DMS153 (cell line): ENCODE measurements around the gene IMMP2L.

Experiments
- DNase-seq: peaks from one replicate; lab custom pipeline; 2025; lab: John Stamatoyannopoulos, UW

IMMP2L gene

GRCh38 chr7:110921595-110922151 is 640.6 kb downstream of the IMMP2L start:
- DNase-seq: no peak

- no peak for DNase-seq
Measured at GRCh38 chr7:110918949-110919548, 643.2 kb downstream of the IMMP2L start.

DNA sequence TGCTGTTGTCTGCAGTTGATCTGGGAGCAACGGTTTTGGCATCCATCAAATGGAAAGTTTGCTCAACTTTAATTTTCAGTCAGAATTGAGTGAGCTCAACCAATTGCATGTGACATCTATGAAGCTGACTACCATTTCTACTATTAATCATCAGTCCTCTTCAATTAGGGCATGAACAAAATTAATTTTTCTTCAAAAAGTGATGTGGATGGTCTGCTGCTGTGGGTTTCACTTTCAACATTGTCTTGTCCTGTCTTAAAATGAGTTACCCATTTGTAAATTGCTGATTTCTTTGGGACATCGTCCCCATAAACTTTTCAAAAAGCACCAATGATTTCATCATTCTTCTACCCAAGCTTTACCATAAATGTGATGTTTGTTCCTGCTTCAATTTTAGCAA is 648.0 kb downstream of the IMMP2L start:
- DNase-seq: no peak

GRCh38 chr7:110911632-110912031 is 650.7 kb downstream of the IMMP2L start:
- DNase-seq: no peak

DNA sequence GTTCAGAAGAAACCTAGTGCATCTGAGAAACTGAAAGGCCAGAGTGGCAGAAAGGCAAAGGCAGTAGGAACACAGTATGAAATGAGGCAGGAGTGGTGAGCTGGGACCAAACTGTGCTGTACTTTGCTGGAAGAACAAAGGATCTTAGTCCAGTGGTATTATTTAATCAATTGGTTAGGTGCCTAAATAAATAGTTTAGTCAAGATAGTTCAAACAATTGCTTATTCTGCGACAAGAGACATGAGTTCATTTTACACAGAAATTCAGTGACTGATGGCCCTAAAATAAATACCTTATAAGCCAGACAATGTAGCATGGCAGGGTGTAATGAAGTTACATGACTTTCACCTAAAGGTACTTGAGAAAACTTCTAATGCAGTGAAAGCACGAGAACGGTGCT is 653.2 kb downstream of the IMMP2L start:
- DNase-seq: no peak

GRCh38 chr7:110905773-110906566 is 656.3 kb downstream of the IMMP2L start:
- DNase-seq: no peak

DNA sequence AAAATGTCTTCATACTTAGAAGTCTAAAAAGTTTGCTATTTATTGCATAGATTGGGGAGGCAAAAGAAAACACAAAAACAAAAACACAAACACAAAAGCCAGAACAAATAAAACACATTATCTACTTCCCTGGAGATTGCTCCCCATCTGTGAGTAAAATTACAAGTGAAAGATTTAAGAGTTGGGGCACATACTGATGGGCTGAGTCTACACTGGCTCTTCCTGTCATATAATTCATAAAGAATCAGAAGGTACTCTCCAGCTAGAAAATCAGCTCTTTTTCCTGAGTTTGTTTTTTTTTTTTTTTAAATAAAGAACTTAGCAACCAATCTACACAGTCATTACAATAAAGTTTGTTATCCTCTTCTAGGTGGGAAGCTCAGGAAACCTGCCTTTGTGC is 663.8 kb downstream of the IMMP2L start:
- no peak for DNase-seq

GRCh38 chr7:110897538-110897937 is 664.8 kb downstream of the IMMP2L start:
- DNase-seq: no peak

DNA sequence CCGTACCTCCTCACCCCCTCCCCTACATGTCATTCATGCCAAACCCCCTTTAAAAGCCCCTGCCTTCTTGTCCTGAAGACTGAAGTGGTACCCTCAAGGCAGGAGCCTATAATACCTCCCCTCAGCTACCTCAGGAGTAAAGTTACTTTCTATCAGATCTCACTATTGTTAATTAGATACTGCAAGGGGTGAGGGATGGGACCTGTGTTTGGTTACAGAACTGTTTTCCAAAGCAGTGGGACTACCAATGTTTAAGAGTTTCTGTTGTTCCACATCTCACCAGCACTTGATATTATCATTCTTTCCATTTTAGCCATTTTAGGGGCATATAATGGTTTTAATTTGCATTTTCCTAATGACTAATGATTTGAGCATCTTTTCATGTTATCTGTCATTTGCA is 668.2 kb downstream of the IMMP2L start:
- DNase-seq: no peak

GRCh38 chr7:110891197-110891596 is 671.1 kb downstream of the IMMP2L start:
- DNase-seq: no peak

GRCh38 chr7:110890101-110890500 is 672.2 kb downstream of the IMMP2L start:
- DNase-seq: no peak

- DNase-seq: no peak
Measured at GRCh38 chr7:110889335-110889734, 673.0 kb downstream of the IMMP2L start.

DNA sequence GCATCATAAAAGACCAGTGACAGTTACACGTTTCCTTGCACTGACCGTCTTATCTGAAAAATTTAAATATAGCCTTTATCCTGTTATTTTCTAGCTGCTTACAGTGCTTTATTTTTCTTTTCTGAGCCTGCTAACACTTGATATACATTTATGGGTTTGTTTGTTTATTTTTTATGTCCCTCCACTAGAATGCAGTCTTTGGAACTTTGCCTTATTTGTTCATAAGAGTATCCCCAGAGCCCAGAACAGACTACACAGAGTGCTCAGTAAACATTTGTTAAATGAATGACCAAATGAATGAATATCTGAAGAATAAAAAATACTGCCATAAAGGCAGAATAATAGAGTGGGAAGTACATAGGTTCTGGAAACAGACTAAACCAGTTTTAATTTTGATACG is 673.7 kb downstream of the IMMP2L start:
- no peak for DNase-seq

- no peak for DNase-seq
Measured at GRCh38 chr7:110885474-110885873, 676.8 kb downstream of the IMMP2L start.

DNA sequence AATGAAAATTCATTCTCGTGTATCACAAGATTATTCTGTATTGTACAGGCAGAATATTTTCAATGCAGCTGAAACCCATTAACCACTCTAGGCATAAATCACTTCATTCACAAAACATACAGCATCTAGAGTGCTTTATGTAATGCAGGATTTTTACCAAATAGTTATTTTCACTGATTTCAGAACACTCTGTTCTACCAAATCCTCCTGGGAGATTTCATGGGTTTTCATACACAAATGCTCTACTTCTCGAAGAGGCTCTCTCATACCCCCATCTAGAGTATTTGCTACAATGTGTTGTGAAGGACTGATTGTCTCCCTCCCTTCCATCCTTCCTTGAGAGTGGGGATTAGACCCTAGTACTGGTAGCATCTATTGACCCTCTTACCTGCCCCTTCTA is 680.6 kb downstream of the IMMP2L start:
- DNase-seq: no peak

GRCh38 chr7:110880971-110881370 is 681.3 kb downstream of the IMMP2L start:
- no peak for DNase-seq

- no peak for DNase-seq
Measured at GRCh38 chr7:110877016-110877415, 685.3 kb downstream of the IMMP2L start.

- DNase-seq: no peak
Measured at GRCh38 chr7:110875346-110875745, 686.9 kb downstream of the IMMP2L start.

DNA sequence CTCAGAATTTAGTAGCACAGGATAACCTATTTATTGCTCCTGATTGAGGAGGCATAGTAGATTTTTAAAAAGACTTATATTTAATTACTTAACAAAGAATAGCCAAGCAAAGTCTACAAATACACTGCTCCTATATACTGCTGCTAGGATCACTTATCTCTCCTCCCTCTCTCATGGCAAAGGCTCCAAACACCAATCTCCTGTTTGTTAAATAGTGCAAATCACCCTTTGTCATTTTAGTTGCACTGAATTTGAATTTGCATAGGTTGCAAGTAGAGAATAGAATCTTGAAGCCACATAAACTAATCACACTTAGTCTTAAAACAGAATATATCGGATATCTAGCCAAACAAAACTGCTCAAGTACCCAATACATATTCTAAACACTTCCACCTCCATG is 690.4 kb downstream of the IMMP2L start:
- no peak for DNase-seq

DNA sequence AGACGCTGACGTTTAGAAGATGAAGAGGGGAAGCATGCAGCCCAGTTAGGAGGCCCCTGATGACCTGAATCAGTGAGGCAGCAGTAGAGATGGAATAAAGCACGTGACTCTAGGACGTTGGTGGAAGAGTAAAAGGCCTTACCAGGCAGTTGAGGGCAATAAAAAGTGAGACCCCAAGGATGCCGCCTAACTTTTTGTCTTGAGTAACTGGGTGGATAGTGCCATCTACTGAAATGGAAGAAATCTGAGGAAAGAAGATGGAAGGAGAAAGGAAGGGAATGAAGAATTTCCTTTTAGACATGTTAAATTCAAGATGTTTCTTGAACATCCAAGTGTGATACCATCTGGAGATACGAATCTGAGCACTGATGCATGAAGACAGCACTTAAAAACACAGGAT is 691.4 kb downstream of the IMMP2L start:
- DNase-seq: no peak

GRCh38 chr7:110868458-110868857 is 693.8 kb downstream of the IMMP2L start:
- no peak for DNase-seq

GRCh38 chr7:110867771-110868170 is 694.5 kb downstream of the IMMP2L start:
- no peak for DNase-seq

GRCh38 chr7:110863258-110863657 is 699.0 kb downstream of the IMMP2L start:
- no peak for DNase-seq

GRCh38 chr7:110861163-110861562 is 701.1 kb downstream of the IMMP2L start:
- DNase-seq: no peak
